ENCODE results near the gene ASAP2.

DNA sequence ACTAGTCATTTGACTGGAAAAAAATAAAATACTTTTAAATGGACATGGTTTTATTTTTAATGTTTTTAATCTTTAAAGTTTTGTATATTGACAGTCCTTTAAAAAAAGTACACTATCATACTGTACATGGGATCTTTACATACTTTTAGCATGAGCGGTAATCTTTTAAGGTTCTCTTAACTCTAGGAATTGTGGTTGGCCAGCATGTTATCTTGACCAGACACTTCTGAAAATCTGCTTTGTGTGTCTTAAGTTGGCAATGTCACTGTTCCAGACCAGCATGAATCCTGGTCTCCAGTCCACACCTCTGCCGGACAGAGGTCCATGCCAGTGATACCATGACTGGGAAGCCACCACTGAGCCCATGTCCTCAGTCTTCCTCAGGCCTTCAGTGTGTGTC lies 199.0 kb downstream of the ASAP2 start:
- TF ChIP-seq, protein P1, sequence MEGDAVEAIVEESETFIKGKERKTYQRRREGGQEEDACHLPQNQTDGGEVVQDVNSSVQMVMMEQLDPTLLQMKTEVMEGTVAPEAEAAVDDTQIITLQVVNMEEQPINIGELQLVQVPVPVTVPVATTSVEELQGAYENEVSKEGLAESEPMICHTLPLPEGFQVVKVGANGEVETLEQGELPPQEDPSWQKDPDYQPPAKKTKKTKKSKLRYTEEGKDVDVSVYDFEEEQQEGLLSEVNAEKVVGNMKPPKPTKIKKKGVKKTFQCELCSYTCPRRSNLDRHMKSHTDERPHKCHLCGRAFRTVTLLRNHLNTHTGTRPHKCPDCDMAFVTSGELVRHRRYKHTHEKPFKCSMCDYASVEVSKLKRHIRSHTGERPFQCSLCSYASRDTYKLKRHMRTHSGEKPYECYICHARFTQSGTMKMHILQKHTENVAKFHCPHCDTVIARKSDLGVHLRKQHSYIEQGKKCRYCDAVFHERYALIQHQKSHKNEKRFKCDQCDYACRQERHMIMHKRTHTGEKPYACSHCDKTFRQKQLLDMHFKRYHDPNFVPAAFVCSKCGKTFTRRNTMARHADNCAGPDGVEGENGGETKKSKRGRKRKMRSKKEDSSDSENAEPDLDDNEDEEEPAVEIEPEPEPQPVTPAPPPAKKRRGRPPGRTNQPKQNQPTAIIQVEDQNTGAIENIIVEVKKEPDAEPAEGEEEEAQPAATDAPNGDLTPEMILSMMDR (IDR thresholded peaks at IDR 0.05) = no peak
- TF ChIP-seq EZH2 (IDR thresholded peaks at IDR 0.05; ENCODE audit: borderline replicate concordance, insufficient read depth, low read depth, low read length, poor library complexity, severe bottlenecking) = no peak
